GM21737 (cell line): ENCODE measurements around the gene AMPD1.

Experiments
- ATAC-seq: cut with Tn5 transposase; IDR thresholded peaks from one replicate; pipeline ENCODE4 v1.9.1; 2021; ENCODE audit warnings: mild to moderate bottlenecking, moderate library complexity; ENCODE audit not compliant: unreplicated experiment

AMPD1 gene

GRCh38 chr1:114641377-114641776, 54.0 kb downstream of the AMPD1 start:
- ATAC-seq = no peak

DNA sequence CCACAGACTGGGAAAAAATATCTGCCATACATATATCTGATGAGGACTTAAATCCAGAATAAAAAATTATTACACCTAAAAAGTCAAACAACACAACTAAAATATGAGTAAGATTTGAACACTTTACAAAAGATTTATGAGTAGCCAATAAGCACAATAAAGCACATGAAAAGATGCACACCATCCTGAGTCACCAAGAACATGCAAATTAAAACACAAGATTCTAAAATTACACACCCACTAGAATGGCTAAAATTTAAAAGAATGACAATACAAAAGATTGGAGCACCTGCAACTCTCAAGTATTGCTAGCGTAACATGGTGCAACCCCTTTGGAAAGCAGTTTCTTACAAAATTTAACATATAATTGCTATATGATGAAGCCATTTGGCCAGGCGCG, 56.4 kb downstream of the AMPD1 start:
- ATAC-seq = no peak

DNA sequence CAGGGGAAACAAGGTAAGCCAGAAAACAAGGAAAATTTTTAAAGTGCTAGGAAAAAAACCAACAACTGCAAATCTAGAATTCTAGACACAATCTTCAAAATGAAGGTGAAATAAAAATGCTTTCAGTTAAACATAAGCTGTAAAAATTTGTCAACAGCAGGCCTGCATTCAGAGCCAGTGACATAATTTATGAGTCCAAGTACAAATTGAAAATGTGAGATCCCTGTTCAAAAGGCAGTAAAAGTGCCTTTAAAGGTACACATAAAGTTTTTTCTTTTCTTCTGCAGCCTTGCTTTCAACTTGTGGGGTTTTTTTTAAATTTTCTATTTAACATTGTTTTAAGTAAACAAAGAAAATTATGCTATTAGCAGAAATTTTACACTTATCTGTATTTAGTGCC, 62.9 kb downstream of the AMPD1 start:
- no peak for ATAC-seq

- no peak for ATAC-seq
Measured at GRCh38 chr1:114627107-114627506, 68.2 kb downstream of the AMPD1 start.

DNA sequence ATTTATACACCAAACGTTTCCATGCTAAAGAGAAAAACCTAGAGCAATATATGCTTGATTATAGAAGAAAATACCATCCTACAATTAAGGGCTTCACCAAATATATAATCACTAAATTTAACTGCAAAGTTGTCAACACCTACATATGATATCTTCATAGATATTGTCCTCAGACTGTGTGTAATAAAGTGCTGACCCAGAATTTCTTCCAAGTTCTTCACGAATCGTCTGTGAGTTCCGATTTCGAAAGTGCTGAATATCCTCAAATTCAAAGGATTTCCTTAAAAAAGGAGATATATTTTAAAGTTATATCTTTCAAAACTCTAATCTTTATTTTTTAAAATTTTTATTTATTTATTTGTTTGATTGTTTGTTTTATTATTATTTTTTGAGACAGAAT, 72.0 kb downstream of the AMPD1 start:
- ATAC-seq = no peak
